ENCODE measurements around the gene EEFSEC. TPM values are rescaled to one million over a fixed set of nuclear protein-coding genes. Genes with fewer than 3 reads are reported as not detected.
A peak's percentile ranks its signal among the peaks of the same experiment; 100 is the strongest.

EEFSEC gene
- total and polyA plus RNA-seq, 7 experiments from 2014 or later = 17.3 to 31.4 (median 18.3) TPM

DNA sequence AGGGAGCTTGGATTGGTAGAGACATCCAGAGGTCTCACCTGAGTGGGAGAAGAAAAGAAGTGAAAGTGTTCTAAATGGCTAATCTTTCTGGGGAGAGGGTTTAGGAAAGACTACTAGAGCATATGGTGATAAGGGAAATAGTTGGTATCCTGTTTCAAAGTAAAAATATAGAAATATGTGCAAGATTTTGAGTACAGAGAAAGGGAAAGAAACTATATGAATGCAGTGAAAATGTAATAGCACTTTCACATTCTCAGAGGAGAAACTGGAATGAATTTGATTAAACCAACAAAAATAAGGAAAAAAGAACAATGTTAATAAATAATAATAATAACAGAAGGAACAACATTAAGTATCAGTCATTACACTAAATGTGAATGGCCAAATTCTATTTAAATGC lies 194.0 kb downstream of the EEFSEC start:
- ChIA-PET POLR2A (no interaction called here), CTCF (no interaction called here)
- intact Hi-C loops (cut with micrococcal nuclease) = no loop called here
- ATAC-seq (no peak), DNase-seq (no peak)
- Histone ChIP-seq H3K36me3 (ENCODE audit: control insufficient read depth in 2 of 3, insufficient read depth in 3 of 3, low read length in 3 of 3) (peaks cover 0 to 42% (median 0%) of the 10 kb centered on the region in 3 experiments), H3K27ac (ENCODE audit: low read depth, low read length) (no peak overlapping the region), H3K4me3 (ENCODE audit: low read length) (no peak overlapping the region), H3K27me3 (ENCODE audit: control insufficient read depth in 2 of 2, insufficient read depth in 2 of 2, low read length in 2 of 2) (no peaks in the 10 kb centered on the region), H3K9me3 (ENCODE audit: control insufficient read depth in 2 of 3, low read length in 3 of 3) (no peaks in the 10 kb centered on the region), H3K4me1 (ENCODE audit: control insufficient read depth in 2 of 2, insufficient read depth in 2 of 2, low read length in 2 of 2) (no peaks in the 10 kb centered on the region)
- no peaks in the 10 kb centered on the region for H3K27me3 Mint-ChIP-seq
- no peaks in the 10 kb centered on the region for H3K9me3 Mint-ChIP-seq
- peaks cover 0 to 28% (median 21%) of the 10 kb centered on the region in 7 donors for H3K4me1 Mint-ChIP-seq
- peak overlapping the region in 2 of 9 donors; percentile 40 to 71 for H3K27ac Mint-ChIP-seq
- no peak overlapping the region for H3K4me3 Mint-ChIP-seq
- H3K36me3 Mint-ChIP-seq = peaks cover 0 to 27% (median 4%) of the 10 kb centered on the region in 5 donors

GRCh38 chr3:128348075-128348474 lies 194.8 kb downstream of the EEFSEC start:
- DNase-seq (no peak), ATAC-seq (no peak)
- Histone ChIP-seq H3K27me3 (ENCODE audit: control insufficient read depth in 2 of 2, insufficient read depth in 2 of 2, low read length in 2 of 2) (no peaks in the 10 kb centered on the region), H3K4me1 (ENCODE audit: control insufficient read depth in 2 of 2, insufficient read depth in 2 of 2, low read length in 2 of 2) (no peaks in the 10 kb centered on the region), H3K4me3 (ENCODE audit: low read length) (no peak overlapping the region), H3K36me3 (ENCODE audit: control insufficient read depth in 2 of 3, insufficient read depth in 3 of 3, low read length in 3 of 3) (peaks cover 0 to 37% (median 0%) of the 10 kb centered on the region in 3 experiments), H3K9me3 (ENCODE audit: control insufficient read depth in 2 of 3, low read length in 3 of 3) (no peaks in the 10 kb centered on the region), H3K27ac (ENCODE audit: low read depth, low read length) (no peak overlapping the region)
- Mint-ChIP-seq H3K9me3 (no peaks in the 10 kb centered on the region), H3K4me1 (peaks cover 0 to 28% (median 21%) of the 10 kb centered on the region in 7 donors), H3K27me3 (no peaks in the 10 kb centered on the region), H3K27ac (peak overlapping the region in 3 of 9 donors; percentile 19 to 40 (median 37)), H3K36me3 (peaks cover 0 to 27% (median 4%) of the 10 kb centered on the region in 5 donors), H3K4me3 (no peak overlapping the region)
- intact Hi-C loops (cut with micrococcal nuclease) = no loop called here
- ChIA-PET CTCF (no interaction called here), POLR2A (no interaction called here)

GRCh38 chr3:128348805-128349531 lies 195.7 kb downstream of the EEFSEC start:
- Histone ChIP-seq H3K36me3 (ENCODE audit: control insufficient read depth in 2 of 3, insufficient read depth in 3 of 3, low read length in 3 of 3) (peaks cover 0 to 33% (median 0%) of the 10 kb centered on the region in 3 experiments), H3K27me3 (ENCODE audit: control insufficient read depth in 2 of 2, insufficient read depth in 2 of 2, low read length in 2 of 2) (no peaks in the 10 kb centered on the region), H3K9me3 (ENCODE audit: control insufficient read depth in 2 of 3, low read length in 3 of 3) (no peaks in the 10 kb centered on the region), H3K4me1 (ENCODE audit: control insufficient read depth in 2 of 2, insufficient read depth in 2 of 2, low read length in 2 of 2) (no peaks in the 10 kb centered on the region), H3K4me3 (ENCODE audit: low read length) (no peak overlapping the region), H3K27ac (ENCODE audit: low read depth, low read length) (no peak overlapping the region)
- DNase-seq (no peak), ATAC-seq (no peak)
- peaks cover 0 to 27% (median 4%) of the 10 kb centered on the region in 5 donors for H3K36me3 Mint-ChIP-seq
- H3K27ac Mint-ChIP-seq = peak overlapping the region in 5 of 9 donors; percentile 9 to 54 (median 36)
- no peaks in the 10 kb centered on the region for H3K9me3 Mint-ChIP-seq
- ChIA-PET CTCF (no interaction called here), POLR2A (no interaction called here)
- no peak overlapping the region for H3K4me3 Mint-ChIP-seq
- peaks cover 0 to 27% (median 20%) of the 10 kb centered on the region in 7 donors for H3K4me1 Mint-ChIP-seq
- H3K27me3 Mint-ChIP-seq = no peaks in the 10 kb centered on the region
- intact Hi-C loops (cut with micrococcal nuclease) = no loop called here

DNA sequence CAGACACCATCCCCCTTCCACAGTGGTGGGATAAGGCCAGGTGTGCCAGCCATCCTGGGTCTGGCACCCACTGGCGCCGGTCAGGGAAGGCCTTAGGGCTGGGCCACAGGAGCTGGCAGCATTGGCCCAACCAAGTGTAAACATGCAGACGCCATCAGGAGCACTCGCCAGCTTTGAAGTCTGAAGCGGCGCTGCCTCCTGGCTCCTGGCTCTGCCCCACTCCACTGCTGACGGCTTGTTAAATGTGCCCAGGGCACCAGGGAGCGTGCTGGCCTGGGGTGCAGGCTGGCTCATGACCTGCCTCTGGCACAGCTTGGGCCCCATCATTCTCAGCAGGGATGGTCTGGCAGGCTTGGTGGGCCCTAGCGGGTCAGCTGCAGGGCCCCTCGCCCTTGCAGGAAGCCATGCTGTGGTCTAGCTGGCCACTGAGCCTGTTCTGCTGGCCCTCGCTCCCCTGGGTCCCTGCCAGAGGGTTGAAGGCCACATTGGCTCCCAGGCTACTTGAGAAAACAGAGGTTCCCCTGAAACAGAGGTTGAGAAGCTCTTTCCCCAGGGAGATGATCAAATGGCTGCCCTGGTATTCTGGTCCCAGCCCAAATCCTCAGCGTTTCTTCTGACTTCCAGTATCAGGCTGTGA lies 196.8 kb downstream of the EEFSEC start:
- Histone ChIP-seq H3K36me3 (ENCODE audit: control insufficient read depth in 2 of 3, insufficient read depth in 3 of 3, low read length in 3 of 3) (peaks cover 0 to 37% (median 0%) of the 10 kb centered on the region in 3 experiments), H3K27me3 (ENCODE audit: control insufficient read depth in 2 of 2, insufficient read depth in 2 of 2, low read length in 2 of 2) (no peaks in the 10 kb centered on the region), H3K4me3 (ENCODE audit: low read length) (no peak overlapping the region), H3K27ac (ENCODE audit: low read depth, low read length) (no peak overlapping the region), H3K9me3 (ENCODE audit: control insufficient read depth in 2 of 3, low read length in 3 of 3) (no peaks in the 10 kb centered on the region), H3K4me1 (ENCODE audit: control insufficient read depth in 2 of 2, insufficient read depth in 2 of 2, low read length in 2 of 2) (no peaks in the 10 kb centered on the region)
- Mint-ChIP-seq H3K9me3 (no peaks in the 10 kb centered on the region), H3K4me1 (peaks cover 0 to 21% (median 17%) of the 10 kb centered on the region in 7 donors), H3K4me3 (no peak overlapping the region), H3K27ac (no peak overlapping the region), H3K27me3 (no peaks in the 10 kb centered on the region), H3K36me3 (peaks cover 0 to 26% (median 4%) of the 10 kb centered on the region in 5 donors)
- no peak for ATAC-seq
- no peak for DNase-seq
- CTCF ChIA-PET = no interaction called here
- intact Hi-C loops (cut with micrococcal nuclease) = no loop called here
- POLR2A ChIA-PET = no interaction called here

- Histone ChIP-seq H3K27me3 (ENCODE audit: control insufficient read depth in 2 of 2, insufficient read depth in 2 of 2, low read length in 2 of 2) (no peaks in the 10 kb centered on the region), H3K36me3 (ENCODE audit: control insufficient read depth in 2 of 3, insufficient read depth in 3 of 3, low read length in 3 of 3) (peaks cover 0 to 37% (median 0%) of the 10 kb centered on the region in 3 experiments), H3K27ac (ENCODE audit: low read depth, low read length) (no peak overlapping the region), H3K4me1 (ENCODE audit: control insufficient read depth in 2 of 2, insufficient read depth in 2 of 2, low read length in 2 of 2) (no peaks in the 10 kb centered on the region), H3K9me3 (ENCODE audit: control insufficient read depth in 2 of 3, low read length in 3 of 3) (no peaks in the 10 kb centered on the region), H3K4me3 (ENCODE audit: low read length) (no peak overlapping the region)
- ChIA-PET CTCF (no interaction called here), POLR2A (no interaction called here)
- peaks cover 0 to 1% (median 0%) of the 10 kb centered on the region in 11 donors for H3K9me3 Mint-ChIP-seq
- no peak overlapping the region for H3K27ac Mint-ChIP-seq
- peaks cover 0 to 22% (median 18%) of the 10 kb centered on the region in 7 donors for H3K4me1 Mint-ChIP-seq
- DNase-seq (no peak), ATAC-seq (no peak)
- no peak overlapping the region for H3K4me3 Mint-ChIP-seq
- peaks cover 0 to 30% (median 4%) of the 10 kb centered on the region in 5 donors for H3K36me3 Mint-ChIP-seq
- intact Hi-C loops (cut with micrococcal nuclease) = no loop called here
- H3K27me3 Mint-ChIP-seq = no peaks in the 10 kb centered on the region
These were observed 198.3 kb downstream of the EEFSEC start for GRCh38 chr3:128351546-128351945.

- Mint-ChIP-seq H3K4me1 (peaks cover 0 to 17% (median 16%) of the 10 kb centered on the region in 7 donors), H3K4me3 (no peak overlapping the region), H3K27me3 (no peaks in the 10 kb centered on the region), H3K9me3 (peaks cover 0 to 1% (median 0%) of the 10 kb centered on the region in 11 donors), H3K36me3 (peaks cover 0 to 33% (median 4%) of the 10 kb centered on the region in 5 donors), H3K27ac (no peak overlapping the region)
- ATAC-seq (no peak), DNase-seq (no peak)
- Histone ChIP-seq H3K4me1 (ENCODE audit: control insufficient read depth in 2 of 2, insufficient read depth in 2 of 2, low read length in 2 of 2) (no peaks in the 10 kb centered on the region), H3K9me3 (ENCODE audit: control insufficient read depth in 2 of 3, low read length in 3 of 3) (no peaks in the 10 kb centered on the region), H3K27me3 (ENCODE audit: control insufficient read depth in 2 of 2, insufficient read depth in 2 of 2, low read length in 2 of 2) (no peaks in the 10 kb centered on the region), H3K4me3 (ENCODE audit: low read length) (no peak overlapping the region), H3K36me3 (ENCODE audit: control insufficient read depth in 2 of 3, insufficient read depth in 3 of 3, low read length in 3 of 3) (peaks cover 0 to 40% (median 0%) of the 10 kb centered on the region in 3 experiments), H3K27ac (ENCODE audit: low read depth, low read length) (no peak overlapping the region)
- ChIA-PET CTCF (no interaction called here), POLR2A (no interaction called here)
- intact Hi-C loops (cut with micrococcal nuclease) = no loop called here
These were observed 199.0 kb downstream of the EEFSEC start for GRCh38 chr3:128352326-128352725.
